ENCODE data around the gene ELMOD3. TPM values are rescaled to one million over a fixed set of nuclear protein-coding genes. Genes with fewer than 3 reads are reported as not detected.

Gene ELMOD3
- total RNA-seq, 4 donors from 2014 or later: 8.2 to 16.6 (median 13.7) TPM

DNA sequence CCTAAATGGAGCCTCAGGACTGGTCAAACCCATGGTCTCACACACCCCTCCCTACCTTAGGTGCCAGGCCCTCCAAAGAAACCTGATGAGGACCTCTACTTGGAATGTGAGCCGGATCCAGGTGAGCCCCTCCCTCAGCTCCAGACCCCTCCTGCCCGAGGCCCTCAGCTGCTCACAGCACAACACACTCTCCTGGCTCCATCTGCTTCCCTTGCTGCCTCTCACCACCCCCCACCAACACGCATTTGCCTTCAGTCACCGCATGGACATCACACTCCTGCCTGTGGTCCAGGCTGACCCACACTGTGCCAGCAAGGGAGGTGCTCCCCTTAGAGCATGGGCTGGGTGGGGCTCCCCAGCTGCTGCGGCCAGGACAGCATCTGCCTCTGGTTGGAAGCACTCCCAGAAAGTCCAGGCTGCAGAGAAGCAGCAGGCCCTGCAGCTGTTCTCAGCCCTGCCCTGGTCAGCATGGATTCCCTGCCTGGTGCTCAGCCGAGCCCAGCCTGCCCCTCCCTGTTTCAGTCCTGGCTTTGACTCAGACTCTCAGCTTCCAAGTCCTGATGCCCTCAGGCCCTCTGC lies 79.0 kb downstream of the ELMOD3 start:
- H3K36me3 ChIP-seq: no peaks in the 10 kb centered on the region
- peak overlapping the region; percentile 44 to 95 (median 88) for H3K27ac ChIP-seq
- TF ChIP-seq POLR2A (IDR thresholded peaks at IDR 0.05): no peak
- H3K4me3 ChIP-seq: peak overlapping the region in 1 of 4 donors; percentile 15
- intact Hi-C loops (cut with DNase I): no loop called here
- H3K4me1 ChIP-seq: peaks cover 42 to 66% (median 46%) of the 10 kb centered on the region in 3 donors
- 47 to 100% methylated on average over 1 to 3 of the region's 6 CpGs for WGBS, 2 donors
- no peak for DNase-seq
- H3K27me3 ChIP-seq: no peaks in the 10 kb centered on the region
- H3K9me3 ChIP-seq: no peaks in the 10 kb centered on the region

DNA sequence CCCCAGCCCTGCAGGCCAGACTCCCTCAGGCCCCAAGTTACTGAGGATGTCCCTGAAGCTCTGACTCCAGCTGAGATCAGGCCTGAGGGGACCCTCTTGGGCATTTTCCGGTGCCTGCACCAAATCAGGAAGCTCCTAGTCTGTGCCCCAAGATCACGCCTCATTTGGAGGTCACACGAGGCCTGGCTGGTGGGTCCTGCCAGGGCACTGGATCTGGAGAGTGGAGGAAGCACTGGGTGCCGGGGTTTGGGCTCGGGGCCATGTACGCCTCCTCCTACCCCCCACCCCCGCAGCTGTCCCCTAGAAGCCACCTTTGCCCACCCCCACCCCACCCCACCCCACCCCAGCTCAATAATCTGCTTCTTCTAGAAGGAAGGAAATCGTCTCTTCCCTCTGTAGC lies 80.1 kb downstream of the ELMOD3 start:
- peaks cover 48 to 75% (median 48%) of the 10 kb centered on the region in 3 donors for H3K4me1 ChIP-seq
- no peak overlapping the region for H3K4me3 ChIP-seq
- WGBS, 2 donors: 43 to 77% methylated on average over 4 to 6 of the region's 8 CpGs
- H3K36me3 ChIP-seq: no peaks in the 10 kb centered on the region
- TF ChIP-seq, protein P1, sequence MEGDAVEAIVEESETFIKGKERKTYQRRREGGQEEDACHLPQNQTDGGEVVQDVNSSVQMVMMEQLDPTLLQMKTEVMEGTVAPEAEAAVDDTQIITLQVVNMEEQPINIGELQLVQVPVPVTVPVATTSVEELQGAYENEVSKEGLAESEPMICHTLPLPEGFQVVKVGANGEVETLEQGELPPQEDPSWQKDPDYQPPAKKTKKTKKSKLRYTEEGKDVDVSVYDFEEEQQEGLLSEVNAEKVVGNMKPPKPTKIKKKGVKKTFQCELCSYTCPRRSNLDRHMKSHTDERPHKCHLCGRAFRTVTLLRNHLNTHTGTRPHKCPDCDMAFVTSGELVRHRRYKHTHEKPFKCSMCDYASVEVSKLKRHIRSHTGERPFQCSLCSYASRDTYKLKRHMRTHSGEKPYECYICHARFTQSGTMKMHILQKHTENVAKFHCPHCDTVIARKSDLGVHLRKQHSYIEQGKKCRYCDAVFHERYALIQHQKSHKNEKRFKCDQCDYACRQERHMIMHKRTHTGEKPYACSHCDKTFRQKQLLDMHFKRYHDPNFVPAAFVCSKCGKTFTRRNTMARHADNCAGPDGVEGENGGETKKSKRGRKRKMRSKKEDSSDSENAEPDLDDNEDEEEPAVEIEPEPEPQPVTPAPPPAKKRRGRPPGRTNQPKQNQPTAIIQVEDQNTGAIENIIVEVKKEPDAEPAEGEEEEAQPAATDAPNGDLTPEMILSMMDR (IDR thresholded peaks at IDR 0.05): no peak
- TF ChIP-seq POLR2A (IDR thresholded peaks at IDR 0.05): no peak
- no peaks in the 10 kb centered on the region for H3K27me3 ChIP-seq
- no peak for DNase-seq
- H3K27ac ChIP-seq: peak overlapping the region; percentile 27 to 95 (median 94)
- intact Hi-C loops (cut with DNase I): no loop called here
- H3K9me3 ChIP-seq: no peaks in the 10 kb centered on the region

DNA sequence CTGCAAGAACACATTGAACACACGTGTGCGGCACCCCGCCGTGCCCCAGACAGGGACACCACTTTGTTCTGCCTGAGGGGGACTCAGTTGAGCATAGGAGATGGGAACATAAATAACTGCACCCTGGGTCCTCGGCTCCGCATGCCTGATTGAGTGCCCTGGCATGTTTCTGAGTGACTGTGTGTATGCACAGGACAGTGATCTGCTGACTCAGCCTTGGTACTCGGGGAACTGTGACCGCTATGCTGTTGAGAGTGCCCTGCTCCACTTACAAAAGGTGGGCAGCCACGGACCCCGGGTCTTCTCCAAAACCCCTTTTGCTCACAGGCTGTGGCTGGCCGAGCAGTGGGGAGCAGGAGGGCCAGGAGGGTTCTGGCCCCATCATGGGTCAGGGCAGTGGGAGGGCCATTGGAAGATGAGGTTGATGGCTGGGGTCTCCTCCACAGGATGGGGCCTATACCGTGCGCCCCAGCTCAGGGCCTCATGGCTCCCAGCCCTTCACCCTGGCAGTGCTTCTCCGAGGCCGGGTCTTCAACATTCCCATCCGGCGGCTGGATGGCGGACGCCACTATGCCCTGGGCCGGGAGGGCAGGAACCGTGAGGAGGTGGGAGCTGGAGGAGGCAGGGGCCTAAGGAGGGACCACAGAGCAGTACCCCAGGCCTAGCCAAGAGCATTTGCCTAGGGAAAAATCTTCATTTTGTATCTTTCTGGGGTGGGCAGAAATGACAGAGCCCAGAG lies 80.8 kb downstream of the ELMOD3 start:
- Histone ChIP-seq H3K36me3 (no peaks in the 10 kb centered on the region), H3K4me1 (peaks cover 48 to 75% (median 48%) of the 10 kb centered on the region in 3 donors), H3K9me3 (no peaks in the 10 kb centered on the region), H3K4me3 (no peak overlapping the region), H3K27me3 (no peaks in the 10 kb centered on the region), H3K27ac (peak overlapping the region; percentile 85 to 95 (median 94))
- intact Hi-C loops (cut with DNase I): no loop called here
- no peak for DNase-seq
- TF ChIP-seq, protein P1 (IDR thresholded peaks at IDR 0.05): no peak
- TF ChIP-seq POLR2A (IDR thresholded peaks at IDR 0.05): no peak
- WGBS, 2 donors: 48 to 83% methylated on average over 7 to 11 of the region's 21 CpGs

DNA sequence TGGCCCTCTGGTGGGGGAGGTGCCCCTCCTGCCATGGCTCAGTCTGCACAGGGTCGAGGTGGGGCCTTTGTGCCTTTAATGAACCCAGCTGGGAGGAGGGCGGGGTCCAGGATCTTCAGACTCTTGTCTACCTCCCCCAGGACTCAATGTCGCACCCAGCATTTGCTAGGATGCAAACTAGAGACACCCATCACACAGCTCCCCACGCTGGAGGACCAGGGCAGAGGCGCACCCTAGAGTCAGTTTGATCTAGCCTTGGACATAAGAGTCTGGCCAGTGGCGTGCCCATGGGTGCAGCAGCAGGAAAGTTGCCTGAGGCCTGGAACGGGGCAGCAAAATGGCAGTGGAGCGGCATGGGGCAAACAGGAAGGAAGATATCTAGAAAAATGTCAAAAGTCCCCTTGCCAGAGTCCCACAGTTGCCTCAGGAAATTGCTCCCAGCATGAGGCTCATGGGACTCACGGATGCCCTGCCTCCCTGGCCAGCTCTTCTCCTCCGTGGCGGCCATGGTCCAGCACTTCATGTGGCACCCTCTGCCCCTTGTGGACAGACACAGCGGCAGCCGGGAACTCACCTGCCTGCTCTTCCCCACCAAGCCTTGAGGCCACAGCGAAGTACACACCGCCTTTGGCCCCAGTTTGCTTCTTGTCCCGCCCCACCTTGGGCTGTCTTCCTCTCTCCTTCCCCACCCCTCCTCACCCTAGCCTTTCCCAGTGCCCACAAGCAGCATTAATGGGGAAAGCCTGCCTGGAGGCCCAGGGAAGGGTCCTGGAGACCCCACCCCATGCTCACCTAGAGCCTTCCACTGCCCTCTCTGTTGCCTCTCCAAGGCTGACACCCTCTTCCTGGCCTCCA lies 81.6 kb downstream of the ELMOD3 start:
- intact Hi-C loops (cut with DNase I): no loop called here

More for the DNA sequence above, 81.6 kb downstream of the ELMOD3 start:
- H3K9me3 ChIP-seq: no peaks in the 10 kb centered on the region
- no peak overlapping the region for H3K4me3 ChIP-seq
- WGBS, 2 donors: 88 to 94% methylated on average over 10 to 12 of the region's 16 CpGs
- no peaks in the 10 kb centered on the region for H3K27me3 ChIP-seq
- no peaks in the 10 kb centered on the region for H3K36me3 ChIP-seq
- peak overlapping the region; percentile 85 to 95 (median 94) for H3K27ac ChIP-seq
- H3K4me1 ChIP-seq: peaks cover 48 to 69% (median 48%) of the 10 kb centered on the region in 3 donors
- no peak for DNase-seq
- TF ChIP-seq POLR2A (IDR thresholded peaks at IDR 0.05): no peak
- TF ChIP-seq, protein P1 (IDR thresholded peaks at IDR 0.05): no peak

Measured in esophagus squamous epithelium (tissue), 5 donors.